ENCODE results near the gene DLEC1.

DNA sequence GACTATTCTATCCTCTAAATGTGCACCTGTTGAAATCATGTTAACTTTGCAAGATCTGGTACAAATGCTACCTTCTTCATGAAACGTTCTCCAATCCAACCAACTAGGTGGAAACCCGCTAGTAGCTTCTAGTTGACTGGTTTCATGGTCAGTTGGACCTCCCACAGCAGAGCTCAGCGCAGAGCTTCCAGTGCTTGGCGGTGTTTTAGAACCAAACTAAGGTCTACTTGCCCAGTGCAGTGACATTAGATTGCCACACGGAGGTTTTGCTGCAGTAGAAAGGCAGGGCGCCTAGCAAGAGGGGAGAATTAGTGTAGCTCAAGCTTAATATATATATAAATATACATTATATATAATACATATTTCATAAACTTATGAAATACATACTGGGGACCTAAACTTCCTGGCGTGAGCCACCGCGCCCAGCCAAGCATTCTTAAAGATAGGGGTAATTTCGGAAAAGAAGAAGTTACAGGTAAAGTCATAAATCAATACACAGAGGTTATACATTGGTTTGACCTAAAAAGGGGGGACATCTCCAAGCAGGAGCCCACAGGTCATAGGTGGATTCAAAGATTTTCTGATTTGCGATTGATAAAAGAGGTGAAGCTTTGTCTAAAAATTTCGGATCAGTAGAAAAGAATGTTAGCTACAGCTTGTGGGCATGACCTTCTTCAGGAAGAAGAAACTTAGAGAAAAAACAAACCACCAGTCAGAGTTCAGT is 124.3 kb downstream of the DLEC1 start:
- TF ChIP-seq, protein P1, sequence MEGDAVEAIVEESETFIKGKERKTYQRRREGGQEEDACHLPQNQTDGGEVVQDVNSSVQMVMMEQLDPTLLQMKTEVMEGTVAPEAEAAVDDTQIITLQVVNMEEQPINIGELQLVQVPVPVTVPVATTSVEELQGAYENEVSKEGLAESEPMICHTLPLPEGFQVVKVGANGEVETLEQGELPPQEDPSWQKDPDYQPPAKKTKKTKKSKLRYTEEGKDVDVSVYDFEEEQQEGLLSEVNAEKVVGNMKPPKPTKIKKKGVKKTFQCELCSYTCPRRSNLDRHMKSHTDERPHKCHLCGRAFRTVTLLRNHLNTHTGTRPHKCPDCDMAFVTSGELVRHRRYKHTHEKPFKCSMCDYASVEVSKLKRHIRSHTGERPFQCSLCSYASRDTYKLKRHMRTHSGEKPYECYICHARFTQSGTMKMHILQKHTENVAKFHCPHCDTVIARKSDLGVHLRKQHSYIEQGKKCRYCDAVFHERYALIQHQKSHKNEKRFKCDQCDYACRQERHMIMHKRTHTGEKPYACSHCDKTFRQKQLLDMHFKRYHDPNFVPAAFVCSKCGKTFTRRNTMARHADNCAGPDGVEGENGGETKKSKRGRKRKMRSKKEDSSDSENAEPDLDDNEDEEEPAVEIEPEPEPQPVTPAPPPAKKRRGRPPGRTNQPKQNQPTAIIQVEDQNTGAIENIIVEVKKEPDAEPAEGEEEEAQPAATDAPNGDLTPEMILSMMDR (IDR thresholded peaks at IDR 0.05): no peak
- TF ChIP-seq POLR2AphosphoS5 (IDR thresholded peaks at IDR 0.05) (no peak), EP300 (IDR thresholded peaks at IDR 0.05) (no peak)

All from suprapubic skin (tissue), 4 donors.